Activated T-cell treated with anti-CD3 and anti-CD28 coated beads, Interleukin-2, amount 50 U/mL, for 24 hours (primary cell): ENCODE measurements around the gene GOLT1A.
A peak's percentile ranks its signal among the peaks of the same experiment; 100 is the strongest.

Experiments
- DNase-seq: peaks from one replicate; pipeline ENCODE4 v3.0.0-alpha.2; 2020
- H3K27ac Mint-ChIP-seq: 2 replicates; pipeline ENCODE4 v1.8.0; 2020; ENCODE audit warnings: mild to moderate bottlenecking, mixed read lengths
- H3K27me3 Mint-ChIP-seq: 2 replicates; pipeline ENCODE4 v1.8.0; 2020; ENCODE audit warnings: mixed read lengths
- H3K36me3 Mint-ChIP-seq: 2 replicates; pipeline ENCODE4 v1.8.0; 2020; ENCODE audit warnings: low read depth, mixed read lengths
- H3K4me1 Mint-ChIP-seq: 2 replicates; pipeline ENCODE4 v1.8.0; 2020; ENCODE audit warnings: low read depth, mixed read lengths
- H3K4me3 Mint-ChIP-seq: 2 replicates; pipeline ENCODE4 v1.8.0; 2020; ENCODE audit warnings: mild to moderate bottlenecking, moderate library complexity, mixed read lengths
- H3K9me3 Mint-ChIP-seq: 2 replicates; pipeline ENCODE4 v1.8.0; 2020; ENCODE audit warnings: mixed read lengths

Gene GOLT1A

DNA sequence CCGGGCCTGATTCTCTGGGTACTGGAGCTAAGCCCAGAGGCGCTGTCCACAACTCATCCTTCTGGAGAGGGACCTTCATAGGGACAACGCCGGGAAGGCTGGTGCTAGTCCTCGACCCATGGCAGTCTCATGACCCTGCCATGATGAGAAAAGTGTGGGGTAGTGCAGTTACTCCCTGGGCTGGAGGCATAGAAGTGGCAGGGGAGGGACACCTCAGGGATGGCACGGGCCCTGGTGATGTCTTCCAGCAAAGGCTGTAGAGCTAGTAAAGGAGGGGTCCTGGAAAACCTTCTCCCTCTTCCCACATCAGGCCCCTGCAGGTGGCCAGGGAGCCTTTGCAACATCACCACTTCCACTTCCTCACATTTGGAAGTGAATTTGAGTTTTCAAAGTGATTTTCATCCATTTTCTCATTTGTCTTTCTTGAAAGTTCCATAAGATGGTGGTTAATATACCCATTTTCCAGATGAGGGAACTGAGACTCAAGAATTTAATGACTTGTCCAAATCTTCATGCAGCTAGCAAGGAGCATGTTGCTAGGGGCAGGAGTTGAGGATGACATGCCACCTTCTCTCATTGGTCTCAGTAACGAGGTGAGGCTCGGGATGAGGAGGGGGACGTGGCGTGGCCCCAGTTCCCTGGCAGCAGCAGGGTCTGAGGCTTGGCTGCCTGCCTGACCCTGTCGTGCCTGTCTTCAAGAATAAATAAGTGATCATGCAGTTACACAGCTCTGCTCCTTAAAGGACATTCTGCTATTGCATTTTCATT is 3.3 kb upstream of the GOLT1A start:
- Mint-ChIP-seq H3K27ac (no peak overlapping the region), H3K4me1 (peaks cover 12% of the 10 kb centered on the region), H3K36me3 (no peaks in the 10 kb centered on the region), H3K9me3 (no peaks in the 10 kb centered on the region), H3K4me3 (no peak overlapping the region), H3K27me3 (peaks cover 3% of the 10 kb centered on the region)
- no peak for DNase-seq

DNA sequence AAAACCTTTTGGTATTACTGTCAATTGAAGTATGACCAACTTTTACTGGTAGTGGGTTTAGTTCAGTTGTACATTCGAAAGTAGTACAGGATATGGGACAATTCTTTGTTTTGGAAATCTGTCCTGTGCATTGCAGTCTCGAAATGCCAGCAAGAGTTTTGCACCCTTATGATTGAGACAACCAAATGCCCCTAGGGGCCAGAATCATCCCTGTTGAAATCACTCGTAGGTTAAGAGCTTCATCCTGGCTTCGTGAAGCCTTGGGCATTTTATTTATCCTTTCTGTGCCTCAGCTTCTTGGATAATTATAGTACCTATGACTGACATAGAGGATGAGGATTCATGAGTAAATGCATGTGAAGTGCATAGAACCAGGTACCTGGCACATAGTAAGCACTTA is 2.4 kb upstream of the GOLT1A start:
- Mint-ChIP-seq H3K27me3 (peaks cover 3% of the 10 kb centered on the region), H3K36me3 (no peaks in the 10 kb centered on the region), H3K9me3 (no peaks in the 10 kb centered on the region), H3K27ac (no peak overlapping the region), H3K4me1 (peaks cover 12% of the 10 kb centered on the region), H3K4me3 (no peak overlapping the region)
- no peak for DNase-seq

DNA sequence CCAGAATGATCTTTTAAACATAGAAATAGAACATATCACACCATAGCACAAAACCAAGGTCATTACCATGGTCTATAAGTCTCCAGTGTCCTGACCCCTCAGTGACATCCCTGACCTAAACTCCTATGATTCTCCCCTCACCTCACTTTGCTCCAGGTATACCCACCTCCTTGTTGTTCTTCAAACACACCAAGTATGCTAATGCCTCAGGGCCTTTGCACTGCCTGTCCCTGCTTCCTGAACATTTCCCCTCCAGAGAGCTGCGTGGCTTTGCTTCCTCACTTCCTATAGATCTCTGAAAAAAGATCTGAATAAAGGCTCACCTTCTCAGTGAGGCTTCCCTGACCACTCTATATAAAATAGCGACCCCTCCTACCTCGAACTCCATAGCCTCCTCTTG is 1.1 kb downstream of the GOLT1A start:
- DNase-seq: no peak
- Mint-ChIP-seq H3K4me3 (no peak overlapping the region), H3K36me3 (no peaks in the 10 kb centered on the region), H3K4me1 (peaks cover 7% of the 10 kb centered on the region), H3K27ac (no peak overlapping the region), H3K9me3 (no peaks in the 10 kb centered on the region), H3K27me3 (peaks cover 6% of the 10 kb centered on the region)

DNA sequence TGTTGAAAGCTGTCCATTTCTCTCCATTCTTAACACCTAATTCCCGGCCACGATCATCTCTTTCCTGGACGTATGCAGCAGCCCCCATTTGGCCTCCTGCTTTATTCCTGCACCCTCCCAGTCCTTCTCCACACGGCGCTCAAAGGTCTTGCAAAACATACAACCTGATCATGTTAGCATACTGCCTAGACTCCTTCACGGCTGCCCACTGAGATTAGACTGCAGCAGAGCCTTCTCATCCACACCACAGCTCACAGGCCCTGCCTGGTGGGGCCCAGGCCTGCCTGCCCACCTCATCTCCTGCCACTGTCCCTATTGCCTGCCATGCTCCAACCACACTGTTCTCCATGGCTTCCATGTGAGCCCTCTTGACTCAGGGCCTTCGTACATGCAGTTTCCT is 2.7 kb downstream of the GOLT1A start:
- H3K27me3 Mint-ChIP-seq: peaks cover 19% of the 10 kb centered on the region
- H3K4me1 Mint-ChIP-seq: peaks cover 13% of the 10 kb centered on the region
- H3K36me3 Mint-ChIP-seq: no peaks in the 10 kb centered on the region
- H3K9me3 Mint-ChIP-seq: no peaks in the 10 kb centered on the region
- DNase-seq: no peak
- H3K4me3 Mint-ChIP-seq: no peak overlapping the region
- no peak overlapping the region for H3K27ac Mint-ChIP-seq

DNA sequence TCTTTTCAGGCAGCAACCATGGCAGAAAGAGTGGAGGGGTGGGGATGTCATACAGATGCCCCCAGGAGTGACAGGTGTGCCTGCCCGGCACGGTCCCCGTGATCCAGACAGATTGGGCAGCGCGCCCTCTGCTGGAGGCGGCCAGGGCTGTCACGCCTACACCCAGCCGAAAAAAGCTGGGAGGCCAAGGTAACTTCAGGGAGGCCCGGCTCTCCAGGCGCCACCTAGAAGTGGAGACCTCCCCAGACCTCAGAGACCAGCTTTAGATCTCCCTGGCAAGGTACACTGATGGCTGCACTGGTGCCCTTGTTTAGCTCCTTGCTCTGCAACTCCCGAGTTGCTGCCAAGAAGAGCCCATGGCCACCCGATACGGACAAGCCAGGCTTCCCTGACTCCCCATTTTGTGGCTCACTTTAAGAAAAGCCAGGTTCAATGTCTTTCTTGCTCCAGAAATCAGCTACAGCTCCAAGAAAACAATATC is 6.6 kb downstream of the GOLT1A start:
- no peak overlapping the region for H3K4me3 Mint-ChIP-seq
- H3K36me3 Mint-ChIP-seq: no peaks in the 10 kb centered on the region
- peaks cover 46% of the 10 kb centered on the region for H3K27me3 Mint-ChIP-seq
- H3K9me3 Mint-ChIP-seq: no peaks in the 10 kb centered on the region
- peak; percentile 87 for DNase-seq
- peaks cover 12% of the 10 kb centered on the region for H3K4me1 Mint-ChIP-seq
- H3K27ac Mint-ChIP-seq: no peak overlapping the region

DNA sequence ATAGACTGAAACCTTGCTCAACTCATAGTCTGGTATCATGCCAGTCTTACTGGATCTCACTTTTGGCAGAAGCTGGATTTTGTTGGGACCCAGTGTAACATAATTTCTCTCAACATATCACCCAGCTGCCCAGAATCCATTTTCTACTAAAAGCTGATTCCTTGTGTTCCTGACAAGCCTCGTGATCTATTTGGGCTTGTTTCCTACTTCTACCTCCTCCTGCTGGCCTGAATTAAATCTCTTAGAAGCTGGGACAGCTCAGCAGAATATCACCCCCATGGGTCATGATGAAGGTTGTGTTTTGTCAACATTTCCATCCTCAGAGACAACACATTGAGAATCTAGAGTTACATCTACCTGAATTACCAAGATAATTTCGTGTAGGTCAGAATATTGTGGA is 7.7 kb downstream of the GOLT1A start:
- Mint-ChIP-seq H3K4me3 (no peak overlapping the region), H3K27me3 (peaks cover 46% of the 10 kb centered on the region), H3K36me3 (no peaks in the 10 kb centered on the region), H3K27ac (no peak overlapping the region), H3K4me1 (peaks cover 12% of the 10 kb centered on the region), H3K9me3 (no peaks in the 10 kb centered on the region)
- no peak for DNase-seq

DNA sequence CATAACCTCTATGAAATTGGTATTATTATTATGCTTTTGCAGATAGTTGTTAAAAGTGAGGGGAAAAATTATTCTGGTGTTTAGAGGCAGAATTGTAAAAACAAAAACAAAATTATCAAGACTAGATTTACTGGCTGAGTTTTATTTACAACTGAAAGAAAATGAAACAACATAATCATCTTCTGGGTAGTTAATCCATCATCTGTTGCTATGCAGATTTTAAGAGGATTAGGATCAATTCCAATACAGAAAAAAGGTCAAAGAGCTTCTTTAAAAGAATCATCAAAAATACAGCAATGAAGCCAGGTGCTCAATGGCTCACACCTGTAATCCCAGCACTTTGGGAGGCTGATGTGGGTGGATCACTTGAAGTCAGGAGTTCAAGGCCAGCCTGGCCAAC is 8.3 kb downstream of the GOLT1A start:
- H3K4me1 Mint-ChIP-seq: peaks cover 12% of the 10 kb centered on the region
- DNase-seq: no peak
- no peaks in the 10 kb centered on the region for H3K9me3 Mint-ChIP-seq
- H3K4me3 Mint-ChIP-seq: no peak overlapping the region
- H3K36me3 Mint-ChIP-seq: no peaks in the 10 kb centered on the region
- peaks cover 46% of the 10 kb centered on the region for H3K27me3 Mint-ChIP-seq
- no peak overlapping the region for H3K27ac Mint-ChIP-seq

DNA sequence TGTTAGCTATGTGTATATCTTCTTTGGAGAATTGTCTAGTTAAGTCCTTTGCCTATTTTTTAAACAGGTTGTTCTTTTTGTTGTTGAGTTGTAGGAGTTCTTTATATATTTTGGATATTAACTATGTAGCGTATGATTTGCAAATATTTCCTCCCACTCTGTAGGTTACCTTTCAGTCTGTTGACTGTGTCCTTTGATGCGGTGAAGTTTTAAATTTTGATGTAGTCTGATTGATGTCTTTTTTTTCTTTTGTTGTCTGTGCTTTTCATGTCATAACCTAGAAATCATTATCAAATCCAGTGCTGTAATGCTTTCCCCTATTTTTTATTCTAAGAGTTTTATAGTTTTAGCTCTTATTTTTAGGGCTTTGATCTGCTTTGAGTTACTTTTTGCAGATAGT is 8.8 kb downstream of the GOLT1A start:
- Mint-ChIP-seq H3K36me3 (no peaks in the 10 kb centered on the region), H3K4me1 (peaks cover 12% of the 10 kb centered on the region), H3K9me3 (no peaks in the 10 kb centered on the region), H3K4me3 (no peak overlapping the region), H3K27ac (no peak overlapping the region), H3K27me3 (peaks cover 46% of the 10 kb centered on the region)
- DNase-seq: no peak

DNA sequence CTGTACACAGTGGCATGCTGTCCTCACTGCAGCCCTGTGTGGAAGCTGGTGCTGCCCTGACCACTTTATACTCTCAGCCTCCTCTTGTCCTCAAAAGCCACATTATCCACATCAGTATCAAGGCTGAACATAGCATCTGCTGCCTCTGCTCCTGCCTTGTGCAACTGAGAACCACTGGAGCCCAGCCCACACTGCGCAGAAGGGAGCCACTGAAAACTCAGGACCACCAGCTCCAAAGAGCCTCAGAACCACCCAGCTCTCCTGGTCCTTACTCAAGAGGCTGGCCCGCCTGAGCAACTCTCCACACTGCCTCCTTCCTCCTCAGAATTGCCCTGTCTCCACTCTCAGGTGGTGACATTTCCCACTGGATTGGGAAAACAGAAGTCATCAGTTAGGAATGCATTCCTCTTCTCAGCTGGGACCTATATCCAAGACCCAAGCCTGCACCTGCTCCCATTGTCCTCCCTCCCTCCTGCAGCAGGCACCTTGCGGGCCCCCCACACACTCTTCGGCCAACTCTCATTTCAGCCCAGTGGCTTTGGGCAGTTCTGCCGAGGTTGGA is 10.5 kb downstream of the GOLT1A start:
- Mint-ChIP-seq H3K4me1 (peaks cover 12% of the 10 kb centered on the region), H3K4me3 (no peak overlapping the region), H3K27ac (no peak overlapping the region)

DNA sequence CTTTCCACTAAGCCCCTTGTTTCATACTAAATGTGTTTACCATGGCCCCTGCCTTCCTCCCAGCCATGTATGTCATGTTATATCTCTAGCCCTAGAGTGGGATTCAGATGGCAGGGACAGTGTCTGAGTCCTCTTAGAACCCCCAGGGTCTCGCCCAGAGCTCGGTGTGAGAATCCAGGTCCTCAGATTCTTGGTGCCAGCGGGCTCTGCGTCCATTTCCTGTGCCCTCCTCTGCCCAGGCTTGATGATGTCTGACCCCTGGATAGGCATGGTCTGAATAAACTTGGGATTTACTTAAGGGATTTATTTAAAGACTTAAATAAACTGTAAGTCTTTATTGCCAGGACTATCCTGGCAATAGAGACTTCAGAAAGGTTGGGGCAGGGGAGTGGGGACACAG is 11.3 kb downstream of the GOLT1A start:
- Mint-ChIP-seq H3K36me3 (no peaks in the 10 kb centered on the region), H3K9me3 (no peaks in the 10 kb centered on the region), H3K27me3 (peaks cover 43% of the 10 kb centered on the region), H3K4me1 (peaks cover 12% of the 10 kb centered on the region), H3K27ac (no peak overlapping the region), H3K4me3 (no peak overlapping the region)
- DNase-seq: no peak

More for the DNA sequence above, 10.5 kb downstream of the GOLT1A start:
- no peaks in the 10 kb centered on the region for H3K9me3 Mint-ChIP-seq
- no peaks in the 10 kb centered on the region for H3K36me3 Mint-ChIP-seq
- DNase-seq: peak; percentile 15
- peaks cover 48% of the 10 kb centered on the region for H3K27me3 Mint-ChIP-seq

DNA sequence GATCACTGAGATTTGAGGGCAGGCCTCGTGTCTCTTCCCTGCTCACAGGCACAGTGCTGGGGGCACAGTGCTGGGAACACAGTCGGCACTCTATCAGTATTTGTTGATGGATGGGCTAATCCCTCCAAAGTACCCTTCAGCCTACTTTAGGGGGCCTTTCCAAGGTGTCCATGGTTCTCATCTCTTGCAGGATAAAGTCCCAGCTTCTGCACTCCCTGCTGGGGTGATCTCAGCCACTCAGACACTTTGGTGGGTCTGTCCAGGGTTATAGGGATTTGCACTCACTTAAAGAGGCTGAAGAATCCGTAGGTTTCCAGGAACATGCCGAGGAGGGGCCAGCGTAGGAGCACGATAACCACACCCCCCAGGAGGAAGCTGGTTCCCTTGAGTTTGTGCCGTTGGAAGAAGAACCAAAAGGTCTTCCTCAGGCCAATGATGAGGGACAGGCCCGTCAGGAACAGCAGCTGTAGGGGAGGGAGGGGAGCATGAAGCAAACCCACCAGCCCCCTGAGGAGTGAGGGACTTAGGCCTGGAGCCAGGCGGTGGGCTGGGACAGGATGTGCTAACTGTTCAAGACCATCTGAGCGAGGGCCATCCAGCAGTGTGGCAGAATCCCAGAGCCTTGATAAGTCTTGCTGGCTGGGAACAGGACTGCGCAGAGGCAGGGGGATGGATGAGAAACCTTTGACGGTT is 12.3 kb downstream of the GOLT1A start:
- no peak overlapping the region for H3K4me3 Mint-ChIP-seq

DNA sequence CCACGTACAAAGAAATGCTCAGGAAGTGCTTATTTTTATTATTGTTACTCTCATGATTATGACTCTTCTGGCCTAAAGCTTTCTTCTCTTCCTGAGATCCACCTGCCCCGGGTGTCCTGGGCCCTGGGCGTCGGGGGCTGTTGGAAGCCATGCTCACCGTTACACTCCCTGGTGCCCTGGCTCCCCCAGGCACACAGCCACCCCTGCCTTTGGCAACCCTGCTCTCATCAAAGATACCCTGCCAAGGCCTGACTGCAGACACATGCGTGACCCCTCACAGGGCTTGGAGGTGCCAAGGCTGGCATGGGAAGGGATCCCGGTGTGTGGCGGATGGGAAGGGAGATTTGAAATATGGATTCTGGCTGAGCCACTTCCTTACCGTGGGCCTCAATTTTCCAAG is 14.2 kb downstream of the GOLT1A start:
- no peak overlapping the region for H3K4me3 Mint-ChIP-seq
- H3K4me1 Mint-ChIP-seq: peaks cover 4% of the 10 kb centered on the region
- H3K9me3 Mint-ChIP-seq: no peaks in the 10 kb centered on the region
- H3K27ac Mint-ChIP-seq: no peak overlapping the region
- no peaks in the 10 kb centered on the region for H3K36me3 Mint-ChIP-seq
- peaks cover 19% of the 10 kb centered on the region for H3K27me3 Mint-ChIP-seq
- DNase-seq: peak; percentile 14

More for the DNA sequence above, 12.3 kb downstream of the GOLT1A start:
- H3K9me3 Mint-ChIP-seq: no peaks in the 10 kb centered on the region
- peaks cover 37% of the 10 kb centered on the region for H3K27me3 Mint-ChIP-seq
- peak; percentile 6 for DNase-seq
- no peak overlapping the region for H3K27ac Mint-ChIP-seq
- H3K4me1 Mint-ChIP-seq: peaks cover 7% of the 10 kb centered on the region
- H3K36me3 Mint-ChIP-seq: no peaks in the 10 kb centered on the region

DNA sequence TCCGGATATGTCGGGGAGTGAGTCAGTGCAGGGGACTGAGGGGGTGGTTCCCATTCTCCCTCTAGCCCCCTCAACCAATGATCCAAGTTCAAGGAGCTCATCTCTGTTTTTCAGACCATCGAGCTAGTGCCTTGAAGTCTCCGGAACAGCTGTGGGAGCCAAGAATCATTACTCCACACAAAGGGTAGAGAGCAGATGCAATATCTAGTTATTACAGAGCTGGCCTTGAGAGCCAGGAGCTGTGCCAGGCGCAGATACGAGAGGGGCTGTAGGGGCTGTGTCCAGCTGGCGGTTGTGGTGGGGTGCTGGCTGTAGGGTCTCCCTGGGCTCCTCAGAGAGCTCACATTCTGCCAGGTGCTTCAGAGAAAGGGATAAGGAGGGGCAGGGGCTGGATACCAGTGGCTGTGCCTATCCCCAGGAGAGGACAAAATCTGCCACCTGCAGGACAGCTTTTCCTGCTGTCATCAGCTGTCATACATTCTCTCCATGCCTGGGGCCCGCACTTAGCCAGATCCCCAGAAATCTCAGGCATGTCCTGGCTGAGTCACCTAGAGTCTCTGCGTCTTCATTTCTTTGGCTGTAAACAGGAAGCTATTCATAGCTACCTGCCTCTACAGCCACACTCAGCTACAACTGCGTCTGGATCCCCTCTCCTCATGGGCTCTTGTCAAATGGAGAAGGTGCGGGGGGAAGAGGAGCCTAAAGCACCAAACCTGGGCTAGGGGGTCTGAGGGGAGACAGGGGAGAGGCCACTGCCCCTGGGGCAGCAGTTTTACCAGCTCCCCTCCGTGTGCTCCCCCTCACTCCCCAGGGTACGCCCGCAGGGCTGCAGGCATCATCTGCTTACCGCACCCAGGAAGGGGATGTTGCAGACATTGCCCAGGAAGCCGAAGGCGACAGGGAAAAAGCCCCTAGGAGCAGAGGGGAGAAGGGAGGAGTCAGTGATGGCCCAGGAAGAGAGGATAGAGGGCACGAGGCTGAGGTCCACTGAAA is 15.1 kb downstream of the GOLT1A start:
- Mint-ChIP-seq H3K4me1 (peaks cover 7% of the 10 kb centered on the region), H3K9me3 (no peaks in the 10 kb centered on the region), H3K27ac (no peak overlapping the region)

DNA sequence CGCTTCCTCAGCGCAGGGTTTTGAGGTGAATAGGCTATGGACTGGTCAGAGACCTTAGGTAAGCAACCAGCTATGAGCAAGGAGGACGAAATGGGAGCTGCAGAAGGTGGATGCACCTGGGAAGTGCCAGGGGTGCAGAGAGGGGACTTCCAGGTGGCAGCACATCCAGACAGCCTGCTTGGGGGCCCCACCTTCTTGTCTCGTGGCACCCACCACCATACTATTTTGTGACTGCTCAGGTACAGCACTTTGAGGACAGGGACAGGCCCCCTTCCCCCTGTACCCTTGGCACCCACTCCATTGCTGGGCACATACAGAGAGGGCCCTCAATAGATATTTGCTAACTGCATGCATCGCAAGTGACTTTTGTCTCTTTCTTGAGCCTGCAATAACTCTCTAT is 16.7 kb downstream of the GOLT1A start:
- Mint-ChIP-seq H3K4me1 (peaks cover 7% of the 10 kb centered on the region), H3K4me3 (no peak overlapping the region), H3K27me3 (peaks cover 13% of the 10 kb centered on the region), H3K36me3 (no peaks in the 10 kb centered on the region), H3K9me3 (no peaks in the 10 kb centered on the region), H3K27ac (no peak overlapping the region)
- no peak for DNase-seq

More for the DNA sequence above, 15.1 kb downstream of the GOLT1A start:
- Mint-ChIP-seq H3K4me3 (no peak overlapping the region), H3K27me3 (peaks cover 11% of the 10 kb centered on the region), H3K36me3 (no peaks in the 10 kb centered on the region)
- DNase-seq: peak; percentile 19
